Activated CD4-positive, alpha-beta T cell treated with anti-CD3 and anti-CD28 coated beads, Interleukin-10, Interleukin-2, amounts not matched to agents 100 ng/mL and 50 ng/mL, durations not matched to agents 16 hours and 8 hours (primary cell): ENCODE results near the gene MPP2.
"Not testable (repeated sequence)": the region's sequence is repeated elsewhere in the genome, so short reads cannot be mapped to it uniquely, and the experiment has no call there.

ENCODE experiments used
- DNase-seq: peaks from one replicate; pipeline ENCODE4 v3.0.0-alpha.2; 2020

The MPP2 gene

GRCh38 chr17:43900858-43901754, 6.2 kb downstream of the MPP2 start:
- DNase-seq = no peak

- DNase-seq = peak; percentile 85
These were observed 7.0 kb downstream of the MPP2 start for GRCh38 chr17:43900183-43900857.

GRCh38 chr17:43898446-43898845, 8.9 kb downstream of the MPP2 start:
- DNase-seq = no peak

GRCh38 chr17:43897831-43898230, 9.5 kb downstream of the MPP2 start:
- DNase-seq = no peak

- not testable (repeated sequence) for DNase-seq
These were observed 12.8 kb downstream of the MPP2 start for GRCh38 chr17:43894494-43894893.

DNA sequence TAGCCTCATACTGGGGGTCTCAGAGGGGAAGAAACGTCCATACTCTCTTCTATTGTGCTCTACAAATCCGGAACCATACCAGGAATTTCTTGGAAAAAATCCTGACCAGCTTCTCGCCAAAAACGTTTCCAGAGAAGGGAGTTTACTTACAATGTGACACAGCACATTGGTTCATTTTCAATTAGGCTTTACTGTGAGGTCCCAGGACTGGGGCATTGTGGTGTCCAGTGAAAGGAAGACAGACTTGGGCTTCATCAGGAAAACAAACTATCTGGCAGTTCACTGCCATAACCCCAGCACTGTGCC, 14.7 kb downstream of the MPP2 start:
- DNase-seq = no peak

DNA sequence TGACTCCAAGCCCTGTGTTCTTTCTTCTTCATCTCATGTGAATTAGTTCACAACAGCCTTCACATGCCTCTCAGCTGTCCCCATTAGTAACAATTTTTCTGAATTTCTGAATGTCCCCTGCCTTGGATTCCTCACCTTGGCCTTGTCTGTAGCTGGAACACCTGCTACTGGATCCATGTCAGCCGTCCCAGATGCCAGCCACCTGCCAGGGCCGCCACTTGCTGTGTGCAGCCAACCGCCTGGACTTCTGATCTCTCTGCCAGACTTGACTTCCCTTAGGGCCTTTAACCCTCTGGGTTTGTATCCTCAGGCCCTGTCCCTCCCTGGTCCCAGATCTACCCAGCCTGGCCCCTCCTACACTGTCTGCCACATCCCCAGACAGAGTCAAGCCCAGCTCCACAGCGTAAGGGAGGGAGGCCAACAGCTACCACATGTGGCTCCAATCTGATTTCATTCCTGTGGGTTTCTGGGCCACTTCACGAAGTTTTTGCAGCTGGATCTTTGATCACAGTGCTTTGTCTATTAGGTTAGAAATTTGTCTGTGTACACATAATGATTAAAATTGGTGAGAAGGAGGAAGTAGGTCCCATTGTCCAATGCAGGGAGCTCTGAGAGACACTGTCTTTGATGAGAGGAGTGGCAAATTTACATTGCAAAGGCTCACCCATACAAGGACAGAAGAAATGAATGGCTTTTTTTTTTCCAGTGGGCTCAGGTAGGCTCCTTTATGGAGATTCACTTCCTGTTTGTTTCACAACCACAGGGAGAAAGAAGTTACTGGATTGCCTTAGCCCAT, 15.3 kb downstream of the MPP2 start:
- no peak for DNase-seq

DNA sequence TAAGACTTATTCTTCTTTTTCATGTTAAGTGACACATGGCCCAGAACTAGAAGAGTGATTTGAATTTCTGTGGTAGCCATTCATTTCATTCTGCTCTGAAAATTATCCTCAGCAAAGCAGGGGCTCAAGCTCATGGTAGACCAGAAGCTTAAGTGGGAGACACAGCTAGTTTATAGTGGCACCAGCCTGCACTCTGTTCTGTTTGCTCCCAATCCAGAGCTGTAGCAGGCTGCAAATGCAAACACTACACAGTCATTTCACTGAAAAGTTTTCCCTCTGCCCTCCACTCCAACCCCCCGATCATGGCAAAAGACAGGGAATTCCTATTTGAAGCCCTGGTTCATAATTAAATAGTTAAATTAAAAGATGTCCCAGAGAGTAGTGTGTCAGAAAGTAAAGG, 17.1 kb downstream of the MPP2 start:
- DNase-seq = no peak

DNA sequence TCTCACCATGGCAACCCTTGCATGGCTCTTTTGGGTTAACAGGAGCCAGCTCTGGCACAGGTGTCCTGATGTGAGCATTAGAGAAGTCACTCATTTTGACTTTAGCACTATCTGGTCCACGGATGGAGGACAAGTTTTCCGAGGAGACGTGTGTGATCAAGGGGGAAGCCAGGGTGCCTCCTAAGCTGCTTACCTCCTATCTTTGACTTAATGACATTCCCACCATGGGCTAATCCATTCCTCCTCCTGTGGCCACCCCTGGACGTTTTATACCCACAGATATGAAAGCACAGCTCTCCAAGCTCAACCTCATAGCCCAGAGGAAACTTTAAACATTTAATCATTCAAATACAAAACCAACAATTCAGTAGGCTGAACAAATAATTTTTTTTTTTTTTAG, 18.8 kb downstream of the MPP2 start:
- no peak for DNase-seq

DNA sequence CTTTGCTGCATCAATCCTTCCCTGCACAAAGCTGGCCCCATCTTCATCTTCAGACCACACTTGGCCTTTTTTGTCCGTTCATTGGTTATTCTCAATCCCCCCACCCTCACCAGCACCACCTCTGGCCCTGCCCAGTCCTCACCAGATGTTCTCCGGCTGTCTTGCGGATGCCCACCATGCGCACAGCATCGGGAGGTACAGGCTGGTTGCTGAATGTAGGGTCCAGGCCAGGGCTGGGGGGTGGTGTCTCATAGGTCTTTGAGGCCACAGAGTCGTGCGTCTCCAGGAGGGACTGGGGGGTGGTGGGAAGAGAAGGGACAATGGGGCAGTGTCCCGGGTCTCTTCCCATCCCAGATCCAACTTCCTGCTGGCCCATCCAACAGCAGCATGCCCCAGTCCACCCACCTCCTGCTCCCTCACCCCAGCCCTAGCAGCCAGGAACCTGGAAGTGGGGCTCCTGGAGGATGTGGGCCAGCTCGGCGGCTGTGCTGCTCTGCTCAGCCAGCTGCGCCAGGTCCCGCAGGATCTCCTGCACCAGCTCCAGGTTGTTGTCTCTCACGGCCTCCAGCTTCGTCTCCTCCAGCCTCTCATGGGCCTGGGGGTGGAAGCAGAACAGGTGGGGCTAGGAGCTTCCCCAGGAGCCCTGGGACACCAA, 24.4 kb downstream of the MPP2 start:
- DNase-seq = no peak

DNA sequence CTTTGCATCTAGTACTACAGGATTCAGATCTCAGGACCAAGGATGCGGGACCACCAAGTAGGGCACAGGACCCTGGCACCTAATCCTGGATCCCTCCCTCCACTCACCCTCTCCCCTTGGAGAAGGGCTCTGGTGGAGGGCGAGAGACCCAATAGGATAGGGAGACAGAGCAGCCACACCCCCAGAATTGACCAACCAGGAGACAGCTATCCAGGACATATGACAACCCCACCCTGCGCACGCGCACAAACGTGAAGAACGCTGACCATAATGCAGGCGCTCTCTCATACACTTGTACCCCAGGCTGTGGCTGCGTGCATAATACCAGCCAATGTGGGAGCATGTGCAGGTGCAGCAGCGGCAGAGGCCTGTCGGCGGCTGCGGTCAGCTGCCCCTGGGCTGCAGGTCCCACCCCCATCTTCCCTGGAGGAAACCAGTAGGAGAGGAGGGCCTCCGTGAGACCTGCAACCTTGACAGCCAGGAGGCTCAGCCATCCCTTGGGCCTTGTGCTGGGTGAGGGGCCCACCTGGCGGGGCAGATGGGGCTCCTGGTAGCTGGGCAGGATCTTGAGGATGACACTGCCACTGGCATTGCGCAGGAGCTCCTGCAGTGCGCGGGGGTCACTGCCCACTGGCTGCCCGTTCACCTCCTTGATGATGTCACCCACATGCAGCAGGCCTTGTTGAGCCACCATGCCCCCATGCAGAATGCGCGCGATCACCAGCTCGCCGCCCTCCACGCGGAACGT, 25.4 kb downstream of the MPP2 start:
- no peak for DNase-seq

DNA sequence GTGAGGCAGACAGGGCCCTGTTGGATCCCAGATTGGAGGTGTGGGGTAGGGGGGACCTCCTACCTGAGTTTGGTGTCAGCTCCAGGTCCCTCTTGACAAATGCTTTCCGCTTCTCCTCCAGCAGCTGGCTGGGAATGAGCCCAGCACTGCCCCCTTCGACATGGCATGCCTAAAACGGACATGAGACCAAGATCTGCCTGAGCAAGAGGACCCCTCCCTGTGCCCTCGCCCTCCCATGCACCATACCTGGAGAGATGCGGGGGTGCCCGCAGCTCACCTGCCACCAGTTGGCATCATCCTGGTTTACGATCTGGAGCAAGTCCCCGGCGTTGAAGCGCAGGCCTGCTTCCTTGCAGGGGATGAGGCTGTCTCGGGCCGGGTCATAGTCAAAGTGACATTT, 26.2 kb downstream of the MPP2 start:
- DNase-seq = no peak

DNA sequence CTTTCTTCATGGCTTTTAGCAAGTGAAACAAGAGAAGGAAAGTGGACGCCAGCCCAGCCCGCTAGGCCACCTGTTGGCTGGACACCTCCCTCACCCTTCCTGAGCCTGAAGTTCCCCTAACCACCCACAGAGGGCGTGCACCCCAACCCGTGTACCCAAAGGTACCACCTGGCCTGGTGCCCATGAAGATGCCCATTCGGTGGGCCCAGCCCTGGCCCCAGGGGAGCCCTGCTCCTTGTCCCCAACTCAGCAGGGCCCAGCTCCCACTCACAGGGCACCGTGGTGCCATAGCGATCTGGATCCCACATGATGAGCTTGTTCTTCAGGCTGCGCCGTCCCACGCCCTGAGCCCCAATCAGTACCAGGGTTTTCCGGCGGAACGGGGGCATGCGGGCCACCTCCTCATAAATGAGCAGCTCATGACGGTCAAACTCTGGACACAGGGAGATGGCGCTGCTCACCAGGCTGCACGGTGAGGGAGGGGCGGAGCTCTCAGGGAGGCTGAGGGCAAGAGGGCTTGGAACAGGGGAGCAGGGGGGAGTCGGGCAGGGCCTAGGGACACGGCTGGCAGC, 26.8 kb downstream of the MPP2 start:
- peak; percentile 51 for DNase-seq

- DNase-seq = no peak
These were observed 27.5 kb downstream of the MPP2 start for GRCh38 chr17:43879723-43880419.

- peak; percentile 66 for DNase-seq
These were observed 28.8 kb downstream of the MPP2 start for GRCh38 chr17:43878260-43879175.

- DNase-seq = no peak
These were observed 29.7 kb downstream of the MPP2 start for GRCh38 chr17:43877451-43878155.

- no peak for DNase-seq
These were observed 30.3 kb downstream of the MPP2 start for GRCh38 chr17:43877031-43877430.

GRCh38 chr17:43875476-43876147, 31.7 kb downstream of the MPP2 start:
- DNase-seq = peak; percentile 8

GRCh38 chr17:43874293-43874692, 33.0 kb downstream of the MPP2 start:
- DNase-seq = no peak
